NOMO-1 treated with DMSO at 0.1 percent for 48 hours (cell line): ENCODE results near the gene SSH2.
"Not testable (repeated sequence)": the region's sequence is repeated elsewhere in the genome, so short reads cannot be mapped to it uniquely, and the experiment has no call there.

ENCODE experiments used
- DNase-seq: peaks from one replicate; lab custom pipeline; 2025; ENCODE audit not compliant: unreplicated experiment; lab: John Stamatoyannopoulos, UW

SSH2 gene

GRCh38 chr17:29782917-29783316 lies 147.1 kb downstream of the SSH2 start:
- DNase-seq: no peak

GRCh38 chr17:29779812-29780190 lies 150.2 kb downstream of the SSH2 start:
- not testable (repeated sequence) for DNase-seq

DNA sequence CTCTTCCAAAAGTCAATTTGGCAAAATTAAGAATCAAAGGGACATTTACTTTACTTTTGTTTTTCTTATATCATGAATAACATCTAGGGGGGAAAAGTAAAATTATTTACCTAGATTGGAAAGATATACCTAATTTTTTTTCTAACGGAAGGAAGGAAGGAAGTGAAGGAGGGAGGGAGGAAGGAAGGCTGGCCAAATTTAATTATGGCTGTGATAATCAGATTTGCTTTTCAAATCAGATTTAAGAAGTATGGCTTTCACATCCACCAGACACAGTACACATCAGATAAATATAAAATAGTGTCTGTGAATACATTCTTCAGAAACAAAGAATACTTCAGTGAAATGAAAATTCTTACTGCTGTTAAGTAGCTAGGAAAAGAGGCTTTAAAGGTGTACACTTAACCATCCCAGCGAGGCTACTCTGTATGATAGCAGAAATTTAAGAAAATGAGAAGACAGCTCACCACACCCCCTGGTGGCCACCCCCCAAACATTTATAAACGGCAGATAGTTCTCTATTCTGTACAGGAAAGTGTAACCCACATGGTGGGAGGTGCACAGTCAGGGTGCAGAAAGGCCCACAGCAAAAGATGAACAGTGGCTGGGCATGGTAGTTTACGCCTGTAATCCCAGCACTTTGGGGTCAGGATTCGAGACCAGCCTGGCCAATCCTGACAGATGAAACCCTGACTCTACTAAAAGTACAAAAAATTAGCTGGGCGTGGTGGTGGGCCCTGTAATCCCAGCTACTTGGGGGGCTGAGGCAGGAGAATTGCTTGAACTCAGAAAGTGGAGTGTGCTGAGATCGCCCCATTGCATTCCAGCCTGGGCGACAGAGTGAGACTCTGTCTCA lies 150.8 kb downstream of the SSH2 start:
- DNase-seq: peak; percentile 61

GRCh38 chr17:29777663-29778062 lies 152.4 kb downstream of the SSH2 start:
- no peak for DNase-seq

GRCh38 chr17:29776026-29776425 lies 154.0 kb downstream of the SSH2 start:
- DNase-seq: no peak

- no peak for DNase-seq
Observed at GRCh38 chr17:29772981-29773380, 157.0 kb downstream of the SSH2 start.

DNA sequence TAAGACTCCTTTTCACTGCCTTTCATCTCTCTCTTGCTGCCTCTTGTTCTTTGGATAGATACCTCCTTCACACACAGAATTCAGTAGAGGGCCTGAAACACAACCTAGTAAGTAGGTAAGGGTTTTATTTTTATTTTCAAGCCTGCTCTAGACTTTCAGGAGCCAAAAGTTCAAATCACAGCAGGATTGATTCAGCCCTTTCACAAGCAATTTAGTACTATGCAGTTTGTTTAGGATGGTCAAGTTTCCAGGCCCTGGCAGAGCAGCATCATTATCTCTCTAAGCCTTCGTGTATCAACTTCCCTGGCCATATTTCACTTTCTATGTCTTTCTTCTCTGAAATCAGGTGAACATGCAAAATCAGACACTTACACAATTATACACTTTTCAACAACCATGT lies 158.5 kb downstream of the SSH2 start:
- DNase-seq: no peak

- no peak for DNase-seq
Observed at GRCh38 chr17:29769225-29769624, 160.8 kb downstream of the SSH2 start.

DNA sequence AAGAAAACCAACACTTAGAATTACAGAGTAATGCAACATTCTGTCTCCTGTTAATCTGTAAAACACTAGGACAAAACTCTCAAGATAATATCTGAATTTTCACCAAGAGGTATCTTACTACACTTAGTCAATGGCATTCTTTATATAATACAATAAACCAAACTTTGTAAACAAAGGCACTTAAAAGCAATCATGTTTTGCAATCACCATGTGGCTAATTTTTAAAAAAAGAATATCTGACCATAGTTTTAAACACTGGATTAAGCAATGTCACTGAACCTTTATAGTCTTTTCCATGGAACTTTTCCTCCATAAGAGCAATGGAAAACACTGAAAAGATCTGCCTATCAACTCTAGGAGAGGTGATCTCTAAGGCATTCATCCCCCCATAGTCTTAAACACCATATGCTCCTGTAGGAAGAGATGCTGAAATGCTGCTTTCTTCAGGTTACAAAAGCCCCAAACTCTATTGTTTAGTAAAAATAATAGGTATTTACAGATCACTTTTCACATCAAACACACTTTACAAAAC lies 163.2 kb downstream of the SSH2 start:
- no peak for DNase-seq

DNA sequence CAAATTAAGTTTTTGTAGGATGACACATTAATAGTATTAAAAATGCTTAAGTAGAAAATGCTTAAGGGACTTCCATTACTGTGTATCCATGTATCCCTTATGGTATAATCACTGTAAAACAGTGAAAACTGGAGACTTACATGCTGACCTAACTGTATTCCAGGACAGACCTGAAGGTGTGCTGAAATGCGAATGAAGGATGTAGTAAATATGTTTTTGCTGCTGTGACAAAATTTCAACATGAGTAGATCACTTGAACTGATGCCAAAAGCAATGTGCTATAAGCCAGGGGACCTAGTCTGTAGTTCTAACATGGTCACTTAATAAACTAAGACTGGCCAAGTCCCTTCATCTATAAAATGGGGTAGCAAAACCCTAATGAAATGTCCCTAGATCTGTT lies 165.3 kb downstream of the SSH2 start:
- DNase-seq: no peak

DNA sequence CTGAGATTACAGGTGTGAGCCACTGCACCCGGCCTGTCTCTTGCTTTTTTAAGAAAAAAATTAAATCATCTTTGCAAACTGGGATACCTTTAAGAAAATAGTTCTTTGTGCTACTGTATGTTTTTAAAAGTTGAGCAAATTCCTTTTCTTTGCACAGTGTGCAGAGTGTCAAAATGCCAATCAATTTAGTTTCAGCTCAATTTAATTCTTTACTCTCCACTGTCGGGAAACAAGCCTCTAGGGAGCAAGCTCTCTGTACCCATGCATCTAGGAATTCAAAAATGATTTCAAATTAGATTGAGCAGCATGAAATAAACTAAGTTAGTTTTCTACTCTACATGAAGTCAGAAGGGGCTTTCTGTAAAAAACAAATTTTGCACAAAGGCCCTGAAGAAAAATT lies 165.8 kb downstream of the SSH2 start:
- DNase-seq: no peak

DNA sequence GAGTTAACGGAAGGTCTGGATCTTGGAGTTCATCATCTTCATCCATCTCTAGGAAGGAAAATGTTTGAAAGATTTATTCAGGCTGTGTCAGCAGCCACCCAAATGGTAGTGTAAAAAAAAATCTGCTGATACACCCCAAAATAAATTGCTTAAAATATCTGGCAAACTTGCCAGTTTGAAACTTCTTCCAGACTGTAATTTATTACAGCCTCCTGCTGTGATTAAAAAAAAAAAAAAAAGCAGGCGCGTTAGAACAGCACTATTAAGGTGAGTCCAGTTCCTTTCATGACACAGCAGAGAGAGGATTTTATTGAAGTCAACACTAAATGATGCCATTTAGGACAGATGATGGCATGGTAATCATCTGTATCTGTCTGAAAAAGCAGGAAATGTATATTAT lies 166.8 kb downstream of the SSH2 start:
- no peak for DNase-seq

GRCh38 chr17:29761040-29761761 lies 168.8 kb downstream of the SSH2 start:
- DNase-seq: peak; percentile 92

DNA sequence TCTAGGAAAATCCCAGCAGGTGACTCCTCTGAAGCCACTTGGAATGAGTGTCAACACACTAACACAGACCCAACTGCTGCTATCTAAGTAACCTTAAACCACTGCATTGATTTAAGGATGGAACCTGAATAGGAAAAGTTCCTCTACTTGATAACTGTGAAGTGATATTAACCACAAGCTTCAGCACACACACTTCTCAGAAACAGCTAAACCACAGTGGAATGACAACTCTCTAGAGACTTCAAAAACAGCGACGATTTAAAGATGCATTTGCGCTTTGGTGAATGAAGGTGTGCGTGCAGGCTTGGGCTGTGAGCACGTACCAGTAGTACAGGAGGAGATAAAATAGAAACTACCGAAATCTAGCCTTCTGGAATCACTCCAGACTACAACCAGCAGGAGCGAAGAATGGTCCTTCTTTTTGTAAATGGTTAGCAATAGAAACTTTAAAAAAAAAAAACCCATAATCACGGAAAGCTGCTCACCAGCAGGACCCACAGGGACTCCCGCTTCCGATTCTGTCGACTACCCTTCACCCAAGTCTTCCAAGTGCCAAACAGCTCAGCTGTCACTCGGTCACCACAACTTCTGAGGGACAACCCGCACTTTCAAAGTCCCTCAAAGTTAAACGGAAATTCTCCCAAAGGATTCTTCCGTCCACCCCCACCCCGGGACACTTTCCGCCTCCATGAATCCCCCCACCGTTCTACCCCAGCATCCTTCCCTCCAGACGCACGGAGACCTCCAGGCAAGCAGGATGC lies 169.6 kb downstream of the SSH2 start:
- peak; percentile 16 for DNase-seq

GRCh38 chr17:29758255-29758654 lies 171.8 kb downstream of the SSH2 start:
- no peak for DNase-seq

- DNase-seq: no peak
Observed at GRCh38 chr17:29757788-29758187, 172.2 kb downstream of the SSH2 start.

GRCh38 chr17:29753845-29754439 lies 176.1 kb downstream of the SSH2 start:
- no peak for DNase-seq

GRCh38 chr17:29749045-29749825 lies 180.8 kb downstream of the SSH2 start:
- no peak for DNase-seq

DNA sequence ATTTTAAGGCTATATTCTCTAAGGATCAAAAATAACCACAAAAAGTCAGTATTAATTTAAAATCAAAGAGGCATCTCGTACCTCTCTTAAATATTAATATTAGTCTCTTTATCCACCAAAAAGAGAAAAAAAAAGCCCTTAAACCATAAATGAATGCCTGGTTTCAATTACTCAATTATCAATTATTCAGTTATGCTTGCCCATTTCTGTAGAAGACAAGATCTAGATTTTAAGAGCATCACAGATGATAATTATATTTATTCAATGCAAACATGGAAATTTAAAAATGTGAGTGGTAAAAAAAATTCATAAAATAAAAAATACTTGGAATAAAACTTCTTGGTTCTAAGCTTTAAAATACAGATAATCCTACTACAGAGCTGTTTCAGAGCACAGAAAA lies 181.6 kb downstream of the SSH2 start:
- no peak for DNase-seq

- no peak for DNase-seq
Observed at GRCh38 chr17:29747660-29748059, 182.4 kb downstream of the SSH2 start.
